Lung (tissue), 4 donors: ENCODE data around the gene ADGRV1. TPM values are rescaled to one million over a fixed set of nuclear protein-coding genes. Genes with fewer than 3 reads are reported as not detected.

Source experiments
- polyA plus RNA-seq, 2 donors: library from polyadenylated mRNA; stranded (reverse); fragments of 200-250 nt; gene quantifications; one replicate each; pipeline ENCODE4 v1.2.1, GENCODE V29; 2013
- total RNA-seq, 2 donors: library from RNA; depleted of rRNA in 1 of 2; stranded (reverse); fragments of >200 nt in 1 of 2; gene quantifications; one replicate each; pipeline ENCODE4 v1.2.1, GENCODE V29; 2014 to 2021
- donor health status: Bipolar disorder and iron deficiency.
- donor health status: healthy.
- donor health status: DM: yes; HTN: yes; CAD: no.

ADGRV1 gene
- total and polyA plus RNA-seq, 4 donors: 3.6 to 66.2 (median 28.2) TPM

Other genes with a start within 250 kb of the ADGRV1 start
- 10 to 100 TPM; 16.8 to 43.8 TPM for gene CETN3, start 149.0 kb upstream of the ADGRV1 start, total RNA-seq
- 10 to 100 TPM; 15.7 to 27.2 TPM for gene CETN3, start 149.0 kb upstream of the ADGRV1 start, polyA plus RNA-seq
- 1 to 10 TPM; 4.6 to 6.5 TPM for gene MBLAC2, start 84.0 kb upstream of the ADGRV1 start, total RNA-seq
- 1 to 10 TPM; 1.9 to 2.0 TPM for gene MBLAC2, start 84.0 kb upstream of the ADGRV1 start, polyA plus RNA-seq
- 1 to 10 TPM; 1.1 to 1.3 TPM for gene POLR3G, start 83.9 kb upstream of the ADGRV1 start, total RNA-seq
- 1 to 10 TPM; 1.3 TPM for gene POLR3G, start 83.9 kb upstream of the ADGRV1 start, polyA plus RNA-seq
- 10 to 100 TPM; 18.0 to 32.8 TPM for gene LYSMD3, start 29.2 kb upstream of the ADGRV1 start, total RNA-seq
- 10 to 100 TPM in 1 of 2 donors, 1 to 10 TPM in 1; 5.7 to 10.1 TPM for gene LYSMD3, start 29.2 kb upstream of the ADGRV1 start, polyA plus RNA-seq